Measurements from ENCODE around the gene KDM1A. TPM values are rescaled to one million over a fixed set of nuclear protein-coding genes. Genes with fewer than 3 reads are reported as not detected.

The KDM1A gene
- total and polyA plus RNA-seq, 10 of the 15 experiments (the other 5 are each of a cell fraction or from before 2014, with no cell fraction given): 39.2 to 118 (median 98.9) TPM

GRCh38 chr1:23018661-23019093, 591 bp upstream of the KDM1A start (continued):
- TF ChIP-seq MLLT1 (IDR thresholded peaks at IDR 0.05) (no peak), SIN3A (IDR thresholded peaks at IDR 0.05; ENCODE audit: low read depth, low read length) (no peak), CBFB (IDR thresholded peaks at IDR 0.05; ENCODE audit: low read depth) (no peak)

- H3K36me3 ChIP-seq (ENCODE audit: control insufficient read depth in 2 of 2, insufficient read depth in 2 of 2, low read length in 1 of 2): no peaks in the 10 kb centered on the region
- intact Hi-C loops (cut with micrococcal nuclease; ENCODE audit: unreplicated experiment) (no loop called here), in situ Hi-C loops (cut with MboI) (no loop called here)
- POLR2A ChIA-PET: interaction anchor here (0.5 to 1.7 kb wide), 7 partner anchors 9 to 1627 kb away, joined by 3 to 9 read pairs (median 3); no protein-coding TSS in a partner anchor
- peak overlapping the region; percentile 75 for H3K9ac ChIP-seq (ENCODE audit: control insufficient read depth, insufficient read depth, low read length)
- H3K9me3 ChIP-seq (replicated peaks; ENCODE audit: control insufficient read depth, insufficient read depth, low read length): no peaks in the 10 kb centered on the region; the same call in 1 of the 3 replicates
- no peak for FAIRE-seq
- H3K27me3 ChIP-seq (replicated peaks in 1 of 2; ENCODE audit: control insufficient read depth in 2 of 2, insufficient read depth in 2 of 2, low read length in 1 of 2): no peaks in the 10 kb centered on the region
- SMC1A ChIA-PET (ENCODE audit: uncharacterized antibody, unreplicated experiment): interaction anchor here (0.9 to 1.9 kb wide), 7 partner anchors 12 to 258 kb away, joined by 3 to 17 read pairs (median 3); no protein-coding TSS in a partner anchor
- under 1% methylated on average over 41 of the region's 42 CpGs for WGBS (ENCODE audit: insufficient coverage, insufficient replicate concordance, low lambda C conversion rate, missing lambda C conversion rate)
- peak overlapping the region; percentile 71 for H3K27ac ChIP-seq (ENCODE audit: control insufficient read depth, insufficient read depth)
- RAD21 ChIA-PET (ENCODE audit: unreplicated experiment): interaction anchor here (1.0 to 2.9 kb wide), 3 partner anchors 11 to 147 kb away, joined by 3 to 22 read pairs (median 3); no protein-coding TSS in a partner anchor
- no peak for TF ChIP-seq ZBTB33 (IDR thresholded peaks at IDR 0.05)
- peak; percentile 33; the same call in 1 of the 2 replicates for TF ChIP-seq RUNX3 (IDR thresholded peaks at IDR 0.05; ENCODE audit: low read length)
- no peak for TF ChIP-seq ESRRA (IDR thresholded peaks at IDR 0.05; ENCODE audit: low read length)
- TF ChIP-seq BCL11A (IDR thresholded peaks at IDR 0.05; ENCODE audit: low read depth, low read length): no peak
- no peak for TF ChIP-seq TCF3 (IDR thresholded peaks at IDR 0.05; ENCODE audit: borderline replicate concordance, insufficient read depth, low read depth, low read length)
- CTCF ChIA-PET: interaction anchor here (0.6 to 1.3 kb wide), 5 partner anchors 12 to 165 kb away, joined by 3 to 6 read pairs (median 4); no protein-coding TSS in a partner anchor
- no peak for DNase-seq (ENCODE audit: low read depth, low spot score)
- peak overlapping the region; percentile 98 for H2AFZ ChIP-seq (ENCODE audit: control insufficient read depth, low read depth, low read length)
- peak overlapping the region; percentile 69 for H3K4me3 ChIP-seq
- H4K20me1 ChIP-seq (ENCODE audit: control insufficient read depth, insufficient read depth): no peaks in the 10 kb centered on the region
- ATAC-seq: peak; percentile 37
- peaks cover 56% of the 10 kb centered on the region for H3K79me2 ChIP-seq (ENCODE audit: control insufficient read depth, insufficient read depth, low read length)
- BruUV-seq (replicated peaks): TSS peak; percentile 73
- H3K4me2 ChIP-seq (ENCODE audit: control insufficient read depth, insufficient read depth): peak overlapping the region; percentile 94
- peaks cover 6% of the 10 kb centered on the region; the same call in 1 of the 2 replicates for H3K4me1 ChIP-seq (ENCODE audit: control insufficient read depth, insufficient read depth, low read length)
These were observed 776 bp downstream of the KDM1A start for GRCh38 chr1:23019863-23020625.

Data from GM12878 (cell line).